Stimulated activated CD4-positive, alpha-beta T cell treated with anti-CD3 and anti-CD28 coated beads, TNF-alpha, amount 100 ng/mL, for 24 hours (primary cell): ENCODE data around the gene DOK6.
"Not testable (repeated sequence)": the region's sequence is repeated elsewhere in the genome, so short reads cannot be mapped to it uniquely, and the experiment has no call there.

Source experiments
- DNase-seq, 3 experiments: peaks; one replicate each; pipeline ENCODE4 v3.0.0-alpha.2; 2020; ENCODE audit warnings: low read depth in 3 of 3

The DOK6 gene

GRCh38 chr18:69626171-69626570 is 225.5 kb downstream of the DOK6 start:
- DNase-seq = no peak

DNA sequence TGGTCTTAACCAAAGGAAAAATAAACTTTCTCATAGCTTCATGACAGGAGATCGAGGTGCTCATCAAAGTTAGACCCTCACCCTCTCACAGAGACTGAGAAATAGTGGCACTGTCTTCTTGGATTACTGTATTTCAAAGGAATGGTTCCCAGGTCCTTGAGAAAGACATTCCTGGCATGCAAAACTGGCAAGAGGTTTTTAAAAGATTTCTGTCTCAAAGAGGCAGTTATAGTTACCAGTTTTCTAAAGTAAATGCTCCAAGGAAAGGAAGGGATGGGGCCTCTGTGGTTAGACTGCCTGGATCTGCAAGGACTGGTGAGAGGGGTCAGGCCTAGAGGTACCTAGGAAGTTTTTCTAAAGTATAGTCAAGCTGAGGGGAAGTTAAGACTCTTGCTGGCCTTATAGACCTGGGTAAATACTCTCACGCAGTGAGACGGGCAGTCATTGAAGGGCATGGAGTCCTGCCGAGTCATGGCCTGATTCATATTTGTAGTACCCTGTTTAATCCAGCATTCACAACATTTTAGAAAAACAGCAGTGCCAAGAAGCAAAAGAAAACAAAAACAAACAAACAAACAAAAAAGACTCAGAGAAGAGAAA is 226.1 kb downstream of the DOK6 start:
- DNase-seq = no peak

DNA sequence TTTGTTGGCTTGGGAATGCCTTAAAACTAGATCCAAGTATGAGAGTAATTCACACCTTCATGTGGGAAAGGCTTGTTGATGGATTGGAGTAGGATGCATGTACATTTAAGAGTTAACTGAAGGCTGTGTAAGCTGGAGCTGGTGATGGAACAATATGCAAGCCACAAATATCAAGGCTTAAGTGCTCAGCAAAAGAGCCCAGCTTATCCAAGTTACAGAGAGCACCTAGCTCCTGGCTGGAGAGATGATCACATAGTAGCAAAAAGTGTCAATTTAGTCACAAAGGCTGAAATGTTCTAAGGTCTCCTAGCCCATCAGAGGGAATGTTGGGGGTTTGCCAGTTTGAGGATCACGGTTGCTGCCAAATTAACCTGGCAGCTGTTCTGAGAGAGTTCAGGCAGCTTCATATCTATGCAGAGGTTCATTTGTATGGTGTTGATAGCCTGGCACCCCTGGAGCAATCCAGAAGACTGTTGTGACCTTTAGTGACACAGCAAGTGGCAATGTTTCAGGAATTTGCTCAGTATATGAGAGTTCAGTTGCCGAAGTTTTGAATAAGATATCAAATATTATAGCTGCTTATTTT is 228.2 kb downstream of the DOK6 start:
- no peak for DNase-seq

GRCh38 chr18:69631281-69631680 is 230.6 kb downstream of the DOK6 start:
- DNase-seq = no peak

- no peak for DNase-seq
Measured at GRCh38 chr18:69635482-69635881, 234.8 kb downstream of the DOK6 start.

- DNase-seq = no peak
Measured at GRCh38 chr18:69636529-69637301, 236.0 kb downstream of the DOK6 start.

- DNase-seq = no peak
Measured at GRCh38 chr18:69638056-69638455, 237.4 kb downstream of the DOK6 start.

GRCh38 chr18:69647702-69648101 is 247.0 kb downstream of the DOK6 start:
- no peak for DNase-seq

DNA sequence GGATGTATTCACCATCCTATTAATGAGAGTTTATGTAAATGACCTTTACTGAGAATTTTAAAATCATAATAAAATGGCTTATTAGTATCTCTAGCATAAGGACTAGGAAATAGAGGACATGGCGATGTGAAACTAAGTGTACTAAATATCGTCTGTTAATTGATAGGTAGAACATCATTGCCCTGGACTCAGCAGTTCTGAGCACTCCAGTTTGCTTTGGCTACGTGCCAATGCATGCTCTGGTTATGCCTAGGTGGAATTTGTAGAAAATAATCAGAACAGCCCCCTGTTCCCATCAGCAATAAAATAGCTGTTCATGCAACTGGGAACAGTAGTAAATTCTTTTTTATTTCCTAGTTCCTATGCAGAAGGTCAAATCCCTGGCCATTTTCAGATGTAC is 247.8 kb downstream of the DOK6 start:
- no peak for DNase-seq

- DNase-seq = no peak
Measured at GRCh38 chr18:69649684-69650083, 249.0 kb downstream of the DOK6 start.

DNA sequence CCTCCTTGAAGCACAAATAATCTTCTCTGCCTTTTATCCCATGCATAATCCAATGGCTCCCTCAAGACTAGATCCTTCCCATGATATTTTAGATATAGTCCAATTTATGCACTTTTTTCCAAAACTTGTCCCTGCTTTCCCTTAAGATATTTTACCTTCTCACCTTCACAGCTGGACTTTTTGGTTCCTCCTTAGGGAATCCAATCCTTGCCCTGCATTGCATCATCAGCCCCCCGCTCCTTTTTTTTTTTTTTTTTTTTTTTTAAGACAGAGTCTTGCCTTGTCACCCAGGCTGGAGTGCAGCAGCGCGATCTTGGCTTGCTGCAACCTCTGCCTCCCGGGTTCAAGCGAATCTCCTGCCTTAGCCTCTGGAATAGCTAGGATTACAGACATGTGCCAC is 250.6 kb downstream of the DOK6 start:
- no peak for DNase-seq

DNA sequence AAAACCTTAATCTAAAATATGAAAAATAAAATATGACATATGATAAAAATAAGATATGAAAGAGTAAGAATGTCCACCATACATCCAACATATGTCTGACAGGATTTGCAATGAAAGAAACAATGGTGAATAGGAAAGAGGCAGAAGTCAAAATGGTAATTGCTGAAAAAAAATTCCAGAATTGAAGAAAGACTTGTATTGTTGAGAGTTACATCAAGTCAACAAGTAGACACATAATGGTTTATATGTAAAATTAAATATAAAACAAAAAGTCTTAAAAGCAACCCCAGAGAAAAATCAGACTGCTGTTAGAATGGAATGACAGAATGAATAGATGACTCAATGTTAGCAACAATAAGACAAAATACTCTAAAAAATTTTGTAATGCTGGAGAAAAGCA is 255.1 kb downstream of the DOK6 start:
- no peak for DNase-seq

- no peak for DNase-seq
Measured at GRCh38 chr18:69658103-69658502, 257.4 kb downstream of the DOK6 start.

DNA sequence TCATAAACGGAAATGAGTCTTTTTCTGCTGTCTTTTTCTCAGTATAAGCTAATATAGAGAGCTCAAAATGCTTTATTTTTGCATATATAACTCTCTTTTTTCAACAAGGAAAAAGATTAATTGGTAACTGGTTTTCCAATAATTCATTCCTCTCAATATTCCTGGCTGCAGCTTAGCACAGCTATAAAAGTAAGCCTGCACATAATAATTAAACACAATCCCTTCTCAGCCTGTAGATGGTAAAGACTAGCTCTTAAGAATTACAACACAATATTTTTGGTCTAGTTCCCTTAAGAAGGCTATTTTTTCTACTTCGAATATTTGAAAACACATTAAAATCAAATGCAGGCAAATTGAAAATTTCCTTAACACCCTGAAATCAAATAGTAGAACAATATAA is 258.0 kb downstream of the DOK6 start:
- DNase-seq = no peak

GRCh38 chr18:69659142-69659651 is 258.5 kb downstream of the DOK6 start:
- no peak for DNase-seq

- DNase-seq = not testable (repeated sequence)
Measured at GRCh38 chr18:69662090-69662489, 261.4 kb downstream of the DOK6 start.

- no peak for DNase-seq
Measured at GRCh38 chr18:69664399-69664798, 263.7 kb downstream of the DOK6 start.

GRCh38 chr18:69674292-69674877 is 273.7 kb downstream of the DOK6 start:
- DNase-seq = no peak

GRCh38 chr18:69674966-69675365 is 274.3 kb downstream of the DOK6 start:
- no peak for DNase-seq

DNA sequence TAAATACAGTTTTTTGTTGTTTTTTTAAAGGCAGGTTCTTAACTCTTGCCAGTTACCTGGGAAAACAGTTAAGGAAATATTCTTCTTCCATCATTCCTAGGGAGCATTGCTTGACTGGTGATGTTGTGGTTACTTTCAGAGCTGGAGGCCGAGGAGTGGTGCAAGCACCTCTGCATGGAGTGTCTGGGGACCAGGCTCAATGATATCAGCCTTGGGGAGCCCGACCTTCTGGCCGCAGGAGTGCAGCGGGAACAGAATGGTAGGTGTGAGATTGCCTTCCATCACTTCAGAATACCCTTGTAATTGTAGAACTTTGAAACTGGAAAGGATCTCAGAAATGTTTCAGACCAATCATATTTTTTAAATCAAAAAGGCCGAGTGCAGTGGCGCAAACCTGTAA is 276.9 kb downstream of the DOK6 start:
- DNase-seq = no peak

GRCh38 chr18:69680123-69680522 is 279.4 kb downstream of the DOK6 start:
- DNase-seq = no peak

DNA sequence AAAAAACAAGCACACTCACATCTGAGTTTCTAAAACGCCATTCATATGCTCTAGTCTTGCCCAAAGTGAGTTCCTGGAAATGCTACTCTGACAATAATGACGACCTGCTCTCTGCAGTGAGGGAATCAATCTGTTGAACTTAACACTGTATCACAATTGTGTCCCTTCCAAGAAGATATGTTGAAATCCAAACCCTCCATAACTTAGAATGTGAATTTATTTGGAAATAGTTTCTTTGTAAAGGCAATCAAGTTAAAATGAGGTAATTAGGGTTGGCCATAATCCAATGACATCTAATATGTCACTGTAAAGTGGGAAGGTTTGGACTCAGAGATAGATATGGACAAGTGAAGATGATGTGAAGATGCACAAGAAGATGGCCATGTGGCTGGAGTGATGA is 282.5 kb downstream of the DOK6 start:
- no peak for DNase-seq

DNA sequence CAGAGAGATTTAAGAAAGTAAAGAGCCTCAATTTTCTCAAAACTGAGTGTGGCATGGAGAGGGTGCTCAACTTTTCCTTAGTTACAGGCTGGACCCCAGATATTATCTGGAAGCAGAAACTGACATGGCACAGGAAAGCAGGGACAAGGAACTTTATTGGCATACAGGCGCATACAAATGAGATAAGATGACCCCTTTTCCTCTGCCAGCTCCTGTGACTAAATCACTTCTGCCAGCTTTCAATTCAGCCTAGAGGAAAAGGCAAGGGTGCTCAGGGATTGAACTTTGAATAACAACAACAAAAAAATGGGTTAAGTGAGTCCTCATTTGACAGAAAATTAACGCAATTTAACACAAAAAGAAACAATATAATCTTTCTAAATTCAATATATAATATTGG is 284.1 kb downstream of the DOK6 start:
- DNase-seq = no peak
